Sigmoid colon (tissue), 4 donors: Measurements from ENCODE around the gene RBM47.

ENCODE experiments used
- CTCF ChIP-seq, 4 experiments: fragments of 450-650 bp in 3 of 4; fragments of 200-600 bp in 1 of 4; IDR thresholded peaks; one replicate each; pipeline ENCODE4 v1.5.1; 2016 to 2019; ENCODE audit warnings: antibody characterized with exemption in 4 of 4, mild to moderate bottlenecking in 3 of 4, moderate library complexity in 2 of 4
- EP300 ChIP-seq, 4 donors: sonication (generic); formaldehyde crosslinking; IDR thresholded peaks; one replicate each; pipeline ENCODE4 v1.6.1; 2017; ENCODE audit warnings: antibody characterized with exemption in 4 of 4
- POLR2A ChIP-seq, 2 donors: fragments of 450-650 bp; IDR thresholded peaks; one replicate each; pipeline ENCODE4 v1.6.1; 2016; ENCODE audit warnings: antibody characterized with exemption in 2 of 2, mild to moderate bottlenecking in 2 of 2, moderate library complexity in 2 of 2
- POLR2AphosphoS5 ChIP-seq, 4 donors: sonication (generic); formaldehyde crosslinking; IDR thresholded peaks; one replicate each; pipeline ENCODE4 v1.6.1; 2017; ENCODE audit warnings: antibody characterized with exemption in 4 of 4

DNA sequence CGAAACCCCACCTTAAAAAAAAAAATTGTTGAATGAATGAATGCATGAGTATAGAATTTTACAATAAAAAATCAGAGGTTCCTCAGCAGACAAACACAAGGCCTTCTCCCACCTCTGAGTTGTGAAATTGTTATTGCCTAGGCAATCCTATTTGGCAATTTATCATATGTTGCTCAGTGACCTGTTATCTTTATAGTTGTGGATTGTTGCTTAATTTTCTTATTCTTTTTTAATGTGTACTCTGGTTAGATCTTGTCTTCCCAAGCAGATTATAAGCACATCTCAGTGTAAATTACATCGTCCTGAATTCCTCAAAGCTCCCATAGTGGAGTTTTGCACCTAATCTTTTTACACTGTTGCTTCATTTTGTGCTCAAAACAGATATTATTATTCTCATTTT is 71.9 kb downstream of the RBM47 start:
- TF ChIP-seq CTCF (IDR thresholded peaks at IDR 0.05) (no peak), EP300 (IDR thresholded peaks at IDR 0.05) (no peak), POLR2A (IDR thresholded peaks at IDR 0.05) (no peak), POLR2AphosphoS5 (IDR thresholded peaks at IDR 0.05) (no peak)
